ENCODE results near the gene SCLY.
A peak's percentile ranks its signal among the peaks of the same experiment; 100 is the strongest.

DNA sequence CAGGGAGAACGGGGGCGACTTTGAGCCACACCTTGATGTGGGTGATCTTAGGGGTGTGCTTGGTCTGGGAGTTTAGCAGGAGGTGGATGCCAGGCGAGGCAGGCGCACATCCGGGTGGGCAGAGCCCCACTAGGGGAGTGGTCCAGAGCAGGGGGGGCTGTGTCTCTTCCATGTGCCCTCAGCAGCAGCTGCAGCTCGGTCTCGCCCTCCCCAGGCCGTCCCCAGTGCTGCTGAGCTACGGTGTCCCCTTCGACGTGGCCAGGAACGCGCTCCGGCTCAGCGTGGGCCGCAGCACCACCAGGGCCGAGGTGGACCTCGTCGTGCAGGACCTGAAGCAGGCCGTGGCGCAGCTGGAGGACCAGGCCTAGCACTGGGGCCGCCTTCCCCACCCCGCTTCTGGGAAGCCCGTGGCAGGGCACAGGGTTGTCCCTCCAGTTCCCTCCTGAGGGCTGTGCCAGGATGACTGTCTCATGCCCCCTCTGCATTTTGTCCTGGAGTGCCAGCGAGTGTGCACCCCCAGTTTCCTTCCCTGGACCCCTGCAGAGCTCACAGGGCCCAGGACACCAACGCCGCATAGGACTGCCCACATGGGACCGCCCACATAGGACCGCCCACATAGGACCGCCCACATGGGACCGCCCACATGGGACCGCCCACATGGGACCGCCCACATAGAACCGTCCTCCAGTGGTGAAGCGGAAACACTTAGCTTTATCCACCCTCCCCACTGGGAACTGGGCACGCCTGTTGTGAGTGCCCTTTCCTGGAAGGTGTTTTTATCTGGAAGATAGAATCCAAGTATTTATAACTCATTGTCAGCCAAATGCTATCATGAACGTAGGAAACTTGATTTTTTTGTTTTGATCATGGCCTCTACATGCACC lies 37.4 kb downstream of the SCLY start:
- TF ChIP-seq, protein P1, sequence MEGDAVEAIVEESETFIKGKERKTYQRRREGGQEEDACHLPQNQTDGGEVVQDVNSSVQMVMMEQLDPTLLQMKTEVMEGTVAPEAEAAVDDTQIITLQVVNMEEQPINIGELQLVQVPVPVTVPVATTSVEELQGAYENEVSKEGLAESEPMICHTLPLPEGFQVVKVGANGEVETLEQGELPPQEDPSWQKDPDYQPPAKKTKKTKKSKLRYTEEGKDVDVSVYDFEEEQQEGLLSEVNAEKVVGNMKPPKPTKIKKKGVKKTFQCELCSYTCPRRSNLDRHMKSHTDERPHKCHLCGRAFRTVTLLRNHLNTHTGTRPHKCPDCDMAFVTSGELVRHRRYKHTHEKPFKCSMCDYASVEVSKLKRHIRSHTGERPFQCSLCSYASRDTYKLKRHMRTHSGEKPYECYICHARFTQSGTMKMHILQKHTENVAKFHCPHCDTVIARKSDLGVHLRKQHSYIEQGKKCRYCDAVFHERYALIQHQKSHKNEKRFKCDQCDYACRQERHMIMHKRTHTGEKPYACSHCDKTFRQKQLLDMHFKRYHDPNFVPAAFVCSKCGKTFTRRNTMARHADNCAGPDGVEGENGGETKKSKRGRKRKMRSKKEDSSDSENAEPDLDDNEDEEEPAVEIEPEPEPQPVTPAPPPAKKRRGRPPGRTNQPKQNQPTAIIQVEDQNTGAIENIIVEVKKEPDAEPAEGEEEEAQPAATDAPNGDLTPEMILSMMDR (tag by site-specific recombination; IDR thresholded peaks at IDR 0.05), result peak; percentile 17; the same call in 1 of the 2 replicates
- TF ChIP-seq ZNF311 (tag by site-specific recombination; IDR thresholded peaks at IDR 0.05; ENCODE audit: borderline replicate concordance) (no peak), ZBTB8A (tag by site-specific recombination; IDR thresholded peaks at IDR 0.05) (no peak), ZNF404 (tag by site-specific recombination; IDR thresholded peaks at IDR 0.05) (no peak), ZNF521 (tag by site-specific recombination; IDR thresholded peaks at IDR 0.05) (no peak), ZNF174 (tag by site-specific recombination; IDR thresholded peaks at IDR 0.05) (no peak), ZSCAN30 (tag by site-specific recombination; IDR thresholded peaks at IDR 0.05) (no peak), TCF7L2 (IDR thresholded peaks at IDR 0.05; ENCODE audit: borderline replicate concordance, low read depth, low read length) (no peak), HOXA7 (CRISPR knock-in tag; IDR thresholded peaks at IDR 0.05; ENCODE audit: borderline replicate concordance) (no peak), SALL2 (tag by site-specific recombination; IDR thresholded peaks at IDR 0.05; ENCODE audit: borderline replicate concordance) (no peak)
